ENCODE measurements around the gene ANHX. TPM values are rescaled to one million over a fixed set of nuclear protein-coding genes. Genes with fewer than 3 reads are reported as not detected.

ANHX gene
- total RNA-seq, 1 experiment from 2014 or later: not detected

DNA sequence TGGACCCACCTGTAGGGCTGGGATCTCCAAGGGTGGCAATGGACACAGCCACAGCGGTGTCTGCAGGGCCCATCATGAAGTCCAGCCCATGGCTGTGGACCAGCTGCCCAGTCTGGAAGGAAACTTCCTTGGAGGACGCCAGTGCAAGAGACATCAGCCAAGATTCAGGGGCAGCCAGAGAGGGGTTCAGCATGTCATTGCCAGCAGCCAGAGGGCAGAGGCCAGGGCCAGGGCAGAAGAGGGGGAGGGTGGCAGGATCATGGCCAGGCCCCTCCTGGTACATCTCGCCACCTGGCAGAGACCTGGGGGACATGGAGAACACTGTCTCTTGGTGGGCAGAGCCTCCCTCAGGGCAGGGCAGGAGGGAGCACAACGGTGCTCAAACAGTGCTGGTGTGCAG, 10.2 kb downstream of the ANHX start (continued):
- TF ChIP-seq, protein P1, sequence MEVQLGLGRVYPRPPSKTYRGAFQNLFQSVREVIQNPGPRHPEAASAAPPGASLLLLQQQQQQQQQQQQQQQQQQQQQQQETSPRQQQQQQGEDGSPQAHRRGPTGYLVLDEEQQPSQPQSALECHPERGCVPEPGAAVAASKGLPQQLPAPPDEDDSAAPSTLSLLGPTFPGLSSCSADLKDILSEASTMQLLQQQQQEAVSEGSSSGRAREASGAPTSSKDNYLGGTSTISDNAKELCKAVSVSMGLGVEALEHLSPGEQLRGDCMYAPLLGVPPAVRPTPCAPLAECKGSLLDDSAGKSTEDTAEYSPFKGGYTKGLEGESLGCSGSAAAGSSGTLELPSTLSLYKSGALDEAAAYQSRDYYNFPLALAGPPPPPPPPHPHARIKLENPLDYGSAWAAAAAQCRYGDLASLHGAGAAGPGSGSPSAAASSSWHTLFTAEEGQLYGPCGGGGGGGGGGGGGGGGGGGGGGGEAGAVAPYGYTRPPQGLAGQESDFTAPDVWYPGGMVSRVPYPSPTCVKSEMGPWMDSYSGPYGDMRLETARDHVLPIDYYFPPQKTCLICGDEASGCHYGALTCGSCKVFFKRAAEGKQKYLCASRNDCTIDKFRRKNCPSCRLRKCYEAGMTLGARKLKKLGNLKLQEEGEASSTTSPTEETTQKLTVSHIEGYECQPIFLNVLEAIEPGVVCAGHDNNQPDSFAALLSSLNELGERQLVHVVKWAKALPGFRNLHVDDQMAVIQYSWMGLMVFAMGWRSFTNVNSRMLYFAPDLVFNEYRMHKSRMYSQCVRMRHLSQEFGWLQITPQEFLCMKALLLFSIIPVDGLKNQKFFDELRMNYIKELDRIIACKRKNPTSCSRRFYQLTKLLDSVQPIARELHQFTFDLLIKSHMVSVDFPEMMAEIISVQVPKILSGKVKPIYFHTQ (CRISPR knock-in tag; IDR thresholded peaks at IDR 0.05): no peak
- TF ChIP-seq ZNF263 (CRISPR knock-in tag; IDR thresholded peaks at IDR 0.05; ENCODE audit: low read depth): no peak

DNA sequence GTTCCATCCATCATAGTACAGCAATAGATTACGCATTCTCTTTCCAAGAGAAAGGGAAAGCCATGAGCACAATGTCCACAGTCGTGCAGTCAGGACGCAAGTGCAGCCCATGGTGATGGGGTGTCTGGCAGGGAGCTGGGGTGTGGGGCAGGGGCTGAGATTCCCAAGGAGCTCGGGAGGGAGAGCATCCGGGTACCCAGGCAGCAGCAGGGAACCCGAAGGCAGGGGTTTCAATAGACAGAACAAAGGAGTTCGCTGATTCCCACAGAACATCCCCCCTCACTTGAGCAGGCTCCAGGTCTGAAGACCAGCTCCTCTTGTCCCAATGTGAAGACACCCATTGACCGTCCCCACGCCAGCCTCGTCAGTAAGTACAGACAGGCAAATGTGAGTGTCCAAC, 13.5 kb downstream of the ANHX start:
- H3K4me1 Mint-ChIP-seq: no peaks in the 10 kb centered on the region
- H3K27ac Mint-ChIP-seq: no peak overlapping the region
- ChIA-PET POLR2A (no interaction called here), CTCF (no interaction called here)
- ATAC-seq (no peak), DNase-seq (ENCODE audit: low spot score) (no peak)
- H3K36me3 Mint-ChIP-seq: peaks cover 63% of the 10 kb centered on the region
- peaks cover 24% of the 10 kb centered on the region for H3K27me3 Mint-ChIP-seq (ENCODE audit: low read depth)
- no peak for TF ChIP-seq CREB1 (CRISPR knock-in tag; IDR thresholded peaks at IDR 0.05)
- no peak for TF ChIP-seq ZMAT4 (CRISPR knock-in tag; IDR thresholded peaks at IDR 0.05)
- TF ChIP-seq, protein P2, sequence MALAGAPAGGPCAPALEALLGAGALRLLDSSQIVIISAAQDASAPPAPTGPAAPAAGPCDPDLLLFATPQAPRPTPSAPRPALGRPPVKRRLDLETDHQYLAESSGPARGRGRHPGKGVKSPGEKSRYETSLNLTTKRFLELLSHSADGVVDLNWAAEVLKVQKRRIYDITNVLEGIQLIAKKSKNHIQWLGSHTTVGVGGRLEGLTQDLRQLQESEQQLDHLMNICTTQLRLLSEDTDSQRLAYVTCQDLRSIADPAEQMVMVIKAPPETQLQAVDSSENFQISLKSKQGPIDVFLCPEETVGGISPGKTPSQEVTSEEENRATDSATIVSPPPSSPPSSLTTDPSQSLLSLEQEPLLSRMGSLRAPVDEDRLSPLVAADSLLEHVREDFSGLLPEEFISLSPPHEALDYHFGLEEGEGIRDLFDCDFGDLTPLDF (CRISPR knock-in tag; IDR thresholded peaks at IDR 0.05): no peak
- TF ChIP-seq NR1H2 (CRISPR knock-in tag; IDR thresholded peaks at IDR 0.05): no peak
- TF ChIP-seq, protein P3, sequence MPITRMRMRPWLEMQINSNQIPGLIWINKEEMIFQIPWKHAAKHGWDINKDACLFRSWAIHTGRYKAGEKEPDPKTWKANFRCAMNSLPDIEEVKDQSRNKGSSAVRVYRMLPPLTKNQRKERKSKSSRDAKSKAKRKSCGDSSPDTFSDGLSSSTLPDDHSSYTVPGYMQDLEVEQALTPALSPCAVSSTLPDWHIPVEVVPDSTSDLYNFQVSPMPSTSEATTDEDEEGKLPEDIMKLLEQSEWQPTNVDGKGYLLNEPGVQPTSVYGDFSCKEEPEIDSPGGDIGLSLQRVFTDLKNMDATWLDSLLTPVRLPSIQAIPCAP (CRISPR knock-in tag; IDR thresholded peaks at IDR 0.05): no peak
- no peak for TF ChIP-seq USF2 (CRISPR knock-in tag; IDR thresholded peaks at IDR 0.05)
- no peak for TF ChIP-seq ZNF138 (CRISPR knock-in tag; conservative IDR thresholded peaks at IDR 0.05)
- no peak for TF ChIP-seq NR3C1 (CRISPR knock-in tag; conservative IDR thresholded peaks at IDR 0.05; ENCODE audit: low read depth)
- TF ChIP-seq SMAD4 (CRISPR knock-in tag; IDR thresholded peaks at IDR 0.05): no peak
- TF ChIP-seq, protein P1 (CRISPR knock-in tag; IDR thresholded peaks at IDR 0.05): no peak
- no peak for TF ChIP-seq SMAD3 (CRISPR knock-in tag; IDR thresholded peaks at IDR 0.05; ENCODE audit: borderline replicate concordance)
- no peak overlapping the region for H3K4me3 Mint-ChIP-seq
- peaks cover 73% of the 10 kb centered on the region for H3K9me3 Mint-ChIP-seq

GRCh38 chr12:133221241-133221640, 14.4 kb downstream of the ANHX start:
- DNase-seq (ENCODE audit: low spot score): no peak
- Mint-ChIP-seq H3K9me3 (peaks cover 69% of the 10 kb centered on the region), H3K4me1 (no peaks in the 10 kb centered on the region), H3K27ac (no peak overlapping the region), H3K4me3 (no peak overlapping the region), H3K36me3 (peaks cover 59% of the 10 kb centered on the region), H3K27me3 (ENCODE audit: low read depth) (peaks cover 24% of the 10 kb centered on the region)
- ChIA-PET POLR2A (no interaction called here), CTCF (no interaction called here)
- ATAC-seq: no peak
- TF ChIP-seq FOXP1 (CRISPR knock-in tag; IDR thresholded peaks at IDR 0.05; ENCODE audit: borderline replicate concordance) (no peak), ZNF416 (CRISPR knock-in tag; IDR thresholded peaks at IDR 0.05) (no peak)
- TF ChIP-seq, protein P4, sequence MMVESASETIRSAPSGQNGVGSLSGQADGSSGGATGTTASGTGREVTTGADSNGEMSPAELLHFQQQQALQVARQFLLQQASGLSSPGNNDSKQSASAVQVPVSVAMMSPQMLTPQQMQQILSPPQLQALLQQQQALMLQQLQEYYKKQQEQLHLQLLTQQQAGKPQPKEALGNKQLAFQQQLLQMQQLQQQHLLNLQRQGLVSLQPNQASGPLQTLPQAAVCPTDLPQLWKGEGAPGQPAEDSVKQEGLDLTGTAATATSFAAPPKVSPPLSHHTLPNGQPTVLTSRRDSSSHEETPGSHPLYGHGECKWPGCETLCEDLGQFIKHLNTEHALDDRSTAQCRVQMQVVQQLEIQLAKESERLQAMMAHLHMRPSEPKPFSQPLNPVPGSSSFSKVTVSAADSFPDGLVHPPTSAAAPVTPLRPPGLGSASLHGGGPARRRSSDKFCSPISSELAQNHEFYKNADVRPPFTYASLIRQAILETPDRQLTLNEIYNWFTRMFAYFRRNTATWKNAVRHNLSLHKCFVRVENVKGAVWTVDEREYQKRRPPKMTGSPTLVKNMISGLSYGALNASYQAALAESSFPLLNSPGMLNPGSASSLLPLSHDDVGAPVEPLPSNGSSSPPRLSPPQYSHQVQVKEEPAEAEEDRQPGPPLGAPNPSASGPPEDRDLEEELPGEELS (CRISPR knock-in tag; IDR thresholded peaks at IDR 0.05): no peak
- TF ChIP-seq, protein P5, sequence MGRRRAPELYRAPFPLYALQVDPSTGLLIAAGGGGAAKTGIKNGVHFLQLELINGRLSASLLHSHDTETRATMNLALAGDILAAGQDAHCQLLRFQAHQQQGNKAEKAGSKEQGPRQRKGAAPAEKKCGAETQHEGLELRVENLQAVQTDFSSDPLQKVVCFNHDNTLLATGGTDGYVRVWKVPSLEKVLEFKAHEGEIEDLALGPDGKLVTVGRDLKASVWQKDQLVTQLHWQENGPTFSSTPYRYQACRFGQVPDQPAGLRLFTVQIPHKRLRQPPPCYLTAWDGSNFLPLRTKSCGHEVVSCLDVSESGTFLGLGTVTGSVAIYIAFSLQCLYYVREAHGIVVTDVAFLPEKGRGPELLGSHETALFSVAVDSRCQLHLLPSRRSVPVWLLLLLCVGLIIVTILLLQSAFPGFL (CRISPR knock-in tag; IDR thresholded peaks at IDR 0.05; ENCODE audit: borderline replicate concordance): no peak
- TF ChIP-seq, protein P6, sequence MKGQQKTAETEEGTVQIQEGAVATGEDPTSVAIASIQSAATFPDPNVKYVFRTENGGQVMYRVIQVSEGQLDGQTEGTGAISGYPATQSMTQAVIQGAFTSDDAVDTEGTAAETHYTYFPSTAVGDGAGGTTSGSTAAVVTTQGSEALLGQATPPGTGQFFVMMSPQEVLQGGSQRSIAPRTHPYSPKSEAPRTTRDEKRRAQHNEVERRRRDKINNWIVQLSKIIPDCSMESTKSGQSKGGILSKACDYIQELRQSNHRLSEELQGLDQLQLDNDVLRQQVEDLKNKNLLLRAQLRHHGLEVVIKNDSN (CRISPR knock-in tag; IDR thresholded peaks at IDR 0.05): no peak

Data from WTC11 (cell line).